Amniotic stem cell (primary cell): Measurements from ENCODE around the gene SEC16A.
"Not testable (repeated sequence)": the region's sequence is repeated elsewhere in the genome, so short reads cannot be mapped to it uniquely, and the experiment has no call there.

ENCODE experiments used
- DNase-seq: peaks from one replicate; lab custom pipeline; 2025; lab: John Stamatoyannopoulos, UW

Gene SEC16A

GRCh38 chr9:136438548-136439480 is 44.0 kb downstream of the SEC16A start:
- peak; percentile 7 for DNase-seq

- DNase-seq: no peak
Measured at GRCh38 chr9:136437839-136438547, 44.8 kb downstream of the SEC16A start.

- no peak for DNase-seq
Measured at GRCh38 chr9:136437430-136437829, 45.4 kb downstream of the SEC16A start.

GRCh38 chr9:136436055-136436634 is 46.7 kb downstream of the SEC16A start:
- no peak for DNase-seq

- no peak for DNase-seq
Measured at GRCh38 chr9:136434580-136435169, 48.2 kb downstream of the SEC16A start.

- no peak for DNase-seq
Measured at GRCh38 chr9:136433849-136434579, 48.8 kb downstream of the SEC16A start.

- DNase-seq: no peak
Measured at GRCh38 chr9:136433043-136433715, 49.7 kb downstream of the SEC16A start.

- no peak for DNase-seq
Measured at GRCh38 chr9:136432591-136432990, 50.2 kb downstream of the SEC16A start.

GRCh38 chr9:136431782-136432350 is 51.0 kb downstream of the SEC16A start:
- no peak for DNase-seq

- no peak for DNase-seq
Measured at GRCh38 chr9:136430588-136431234, 52.1 kb downstream of the SEC16A start.

- no peak for DNase-seq
Measured at GRCh38 chr9:136429683-136430491, 53.0 kb downstream of the SEC16A start.

- no peak for DNase-seq
Measured at GRCh38 chr9:136429075-136429628, 53.7 kb downstream of the SEC16A start.

- no peak for DNase-seq
Measured at GRCh38 chr9:136426787-136427186, 56.1 kb downstream of the SEC16A start.

- DNase-seq: not testable (repeated sequence)
Measured at GRCh38 chr9:136425367-136425766, 57.5 kb downstream of the SEC16A start.

- DNase-seq: no peak
Measured at GRCh38 chr9:136424750-136425362, 58.0 kb downstream of the SEC16A start.

- DNase-seq: no peak
Measured at GRCh38 chr9:136423432-136424146, 59.3 kb downstream of the SEC16A start.

GRCh38 chr9:136422876-136423275 is 60.0 kb downstream of the SEC16A start:
- no peak for DNase-seq

- no peak for DNase-seq
Measured at GRCh38 chr9:136421791-136422190, 61.0 kb downstream of the SEC16A start.
